Adipocyte (in vitro differentiated cells): ENCODE data around the gene SIL1.
A peak's percentile ranks its signal among the peaks of the same experiment; 100 is the strongest.
"Not testable (repeated sequence)": the region's sequence is repeated elsewhere in the genome, so short reads cannot be mapped to it uniquely, and the experiment has no call there.

ENCODE experiments used
- DNase-seq: peaks from one replicate; pipeline ENCODE4 v3.0.0-alpha.2; 2015; ENCODE audit warnings: low read depth
- H3K27me3 ChIP-seq: replicated peaks from 2 replicates; pipeline ENCODE4 v1.7.0; 2013; ENCODE audit warnings: mild to moderate bottlenecking, low read length, moderate library complexity; ENCODE audit not compliant: control insufficient read depth, insufficient read depth
- H3K36me3 ChIP-seq: 2 replicates; pipeline ENCODE4 v1.7.0; 2013; ENCODE audit warnings: low read length, mild to moderate bottlenecking, moderate library complexity; ENCODE audit not compliant: control insufficient read depth, insufficient read depth, severe bottlenecking
- H3K4me1 ChIP-seq: 2 replicates; pipeline ENCODE4 v1.7.0; 2013; ENCODE audit warnings: mild to moderate bottlenecking, low read length, moderate library complexity; ENCODE audit not compliant: control insufficient read depth, insufficient read depth
- H3K4me3 ChIP-seq: 2 replicates; pipeline ENCODE4 v1.7.0; 2013; ENCODE audit warnings: mild to moderate bottlenecking, low read length, moderate library complexity
- H3K9ac ChIP-seq: 2 replicates; pipeline ENCODE4 v1.7.0; 2013; ENCODE audit warnings: mild to moderate bottlenecking, low read length, moderate library complexity
- H3K9me3 ChIP-seq: 2 replicates; pipeline ENCODE4 v1.7.0; 2013; ENCODE audit warnings: mild to moderate bottlenecking, low read length, moderate library complexity; ENCODE audit not compliant: control insufficient read depth

Gene SIL1

GRCh38 chr5:139183502-139183901 is 14.7 kb downstream of the SIL1 start:
- H3K36me3 ChIP-seq = no peaks in the 10 kb centered on the region
- H3K4me3 ChIP-seq = no peak overlapping the region
- no peak for DNase-seq
- peaks cover 42% of the 10 kb centered on the region for H3K4me1 ChIP-seq
- no peak overlapping the region for H3K9ac ChIP-seq
- no peaks in the 10 kb centered on the region for H3K27me3 ChIP-seq
- no peaks in the 10 kb centered on the region for H3K9me3 ChIP-seq

GRCh38 chr5:139182528-139183296 is 15.5 kb downstream of the SIL1 start:
- Histone ChIP-seq H3K4me3 (no peak overlapping the region), H3K9me3 (no peaks in the 10 kb centered on the region), H3K36me3 (no peaks in the 10 kb centered on the region), H3K9ac (no peak overlapping the region), H3K4me1 (peaks cover 45% of the 10 kb centered on the region), H3K27me3 (no peaks in the 10 kb centered on the region)
- DNase-seq = no peak

GRCh38 chr5:139181835-139182452 is 16.2 kb downstream of the SIL1 start:
- Histone ChIP-seq H3K9me3 (no peaks in the 10 kb centered on the region), H3K4me1 (peaks cover 49% of the 10 kb centered on the region), H3K36me3 (no peaks in the 10 kb centered on the region), H3K27me3 (no peaks in the 10 kb centered on the region), H3K4me3 (peak overlapping the region; percentile 31), H3K9ac (peak overlapping the region; percentile 23)
- peak; percentile 69 for DNase-seq

- no peaks in the 10 kb centered on the region for H3K9me3 ChIP-seq
- DNase-seq = peak; percentile 26
- H3K36me3 ChIP-seq = no peaks in the 10 kb centered on the region
- peak overlapping the region; percentile 31 for H3K4me3 ChIP-seq
- peaks cover 44% of the 10 kb centered on the region for H3K4me1 ChIP-seq
- H3K9ac ChIP-seq = peak overlapping the region; percentile 23
- H3K27me3 ChIP-seq = no peaks in the 10 kb centered on the region
Measured at GRCh38 chr5:139181322-139181730, 16.8 kb downstream of the SIL1 start.

- no peak overlapping the region for H3K4me3 ChIP-seq
- DNase-seq = no peak
- peak overlapping the region; percentile 23 for H3K9ac ChIP-seq
- no peaks in the 10 kb centered on the region for H3K27me3 ChIP-seq
- H3K9me3 ChIP-seq = no peaks in the 10 kb centered on the region
- no peaks in the 10 kb centered on the region for H3K36me3 ChIP-seq
- H3K4me1 ChIP-seq = peaks cover 40% of the 10 kb centered on the region
Measured at GRCh38 chr5:139180850-139181249, 17.3 kb downstream of the SIL1 start.

- H3K27me3 ChIP-seq, DNase-seq, H3K9ac ChIP-seq, H3K9me3 ChIP-seq, H3K4me3 ChIP-seq, H3K36me3 ChIP-seq: not testable (repeated sequence)
- H3K4me1 ChIP-seq = peaks cover 35% of the 10 kb centered on the region
Measured at GRCh38 chr5:139179778-139180513, 18.2 kb downstream of the SIL1 start.

- Histone ChIP-seq H3K9me3 (no peaks in the 10 kb centered on the region), H3K4me3 (no peak overlapping the region), H3K4me1 (peaks cover 35% of the 10 kb centered on the region), H3K9ac (peak overlapping the region; percentile 0), H3K36me3 (no peaks in the 10 kb centered on the region), H3K27me3 (no peaks in the 10 kb centered on the region)
- DNase-seq = peak; percentile 45
Measured at GRCh38 chr5:139178935-139179334, 19.2 kb downstream of the SIL1 start.

GRCh38 chr5:139178589-139178917 is 19.6 kb downstream of the SIL1 start:
- H3K4me1 ChIP-seq = peaks cover 35% of the 10 kb centered on the region
- H3K36me3 ChIP-seq = no peaks in the 10 kb centered on the region
- no peak overlapping the region for H3K4me3 ChIP-seq
- DNase-seq = no peak
- peak overlapping the region; percentile 0 for H3K9ac ChIP-seq
- no peaks in the 10 kb centered on the region for H3K9me3 ChIP-seq
- no peaks in the 10 kb centered on the region for H3K27me3 ChIP-seq

- H3K36me3 ChIP-seq = no peaks in the 10 kb centered on the region
- H3K27me3 ChIP-seq = no peaks in the 10 kb centered on the region
- H3K4me1 ChIP-seq = peaks cover 35% of the 10 kb centered on the region
- peak; percentile 42 for DNase-seq
- no peaks in the 10 kb centered on the region for H3K9me3 ChIP-seq
- no peak overlapping the region for H3K4me3 ChIP-seq
- H3K9ac ChIP-seq = peak overlapping the region; percentile 0
Measured at GRCh38 chr5:139177809-139178588, 20.2 kb downstream of the SIL1 start.

GRCh38 chr5:139177281-139177680 is 20.9 kb downstream of the SIL1 start:
- H3K4me3 ChIP-seq, H3K9ac ChIP-seq, DNase-seq, H3K36me3 ChIP-seq, H3K9me3 ChIP-seq, H3K27me3 ChIP-seq: not testable (repeated sequence)
- H3K4me1 ChIP-seq = peaks cover 35% of the 10 kb centered on the region

- H3K36me3 ChIP-seq, H3K27me3 ChIP-seq, DNase-seq, H3K9me3 ChIP-seq, H3K4me3 ChIP-seq, H3K9ac ChIP-seq: not testable (repeated sequence)
- H3K4me1 ChIP-seq = peaks cover 18% of the 10 kb centered on the region
Measured at GRCh38 chr5:139174382-139174781, 23.8 kb downstream of the SIL1 start.
